HuH-7.5 (cell line): Measurements from ENCODE around the gene HS6ST3.

Source experiments
- DNase-seq: peaks from one replicate; pipeline ENCODE4 v3.0.0; 2011; ENCODE audit warnings: low spot score

HS6ST3 gene

DNA sequence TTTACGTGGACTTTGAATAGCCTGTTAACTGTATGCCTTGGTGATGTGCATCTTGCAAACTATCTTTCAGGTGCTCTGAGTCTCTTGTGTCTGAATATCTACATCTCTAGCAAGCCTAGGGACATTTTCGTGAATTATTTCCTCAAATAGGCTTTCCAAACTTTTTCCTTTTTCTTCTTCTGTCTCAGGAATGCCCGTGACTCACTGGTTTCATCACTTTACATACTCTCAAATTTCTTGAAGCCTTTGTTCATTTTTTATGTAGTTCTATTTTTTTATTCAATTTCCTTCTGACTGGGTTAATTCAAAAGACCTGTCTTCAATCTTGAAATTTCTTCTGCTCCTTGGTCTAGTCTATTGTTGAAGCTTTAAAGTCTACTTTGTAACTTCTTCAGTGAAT lies 572.1 kb downstream of the HS6ST3 start:
- no peak for DNase-seq

DNA sequence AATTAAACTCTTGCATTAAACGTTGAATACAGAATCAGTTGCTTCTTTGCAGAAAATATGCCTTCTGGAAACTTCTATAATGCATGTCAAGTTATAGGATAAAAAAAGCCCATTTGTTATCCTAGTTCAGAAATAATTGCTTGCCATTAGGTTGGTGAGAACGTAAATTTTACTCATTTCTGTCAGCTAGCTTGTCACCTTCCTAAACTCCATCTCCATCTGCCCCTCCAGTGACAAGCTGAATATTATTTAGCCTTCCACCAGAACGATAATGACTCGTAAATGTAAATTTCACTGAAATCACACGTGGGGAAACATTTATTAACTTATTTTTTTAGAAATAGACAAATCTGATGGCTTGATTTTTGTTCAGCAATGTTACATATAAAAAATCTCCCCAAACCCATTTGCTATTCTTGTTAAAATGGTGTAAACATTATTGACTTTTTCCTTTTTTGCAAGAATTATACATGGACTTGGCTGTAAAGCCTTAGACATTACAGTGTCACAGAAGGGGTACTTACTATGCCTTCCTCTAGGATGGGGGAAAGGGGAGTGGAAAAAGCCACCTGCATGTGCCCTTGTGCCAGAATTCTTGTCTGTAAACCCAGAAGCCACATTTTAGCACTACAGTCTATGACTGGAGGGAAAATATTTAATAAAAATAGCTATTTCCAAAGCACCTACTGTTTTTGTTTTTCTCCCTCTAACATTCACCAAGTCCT lies 577.5 kb downstream of the HS6ST3 start:
- DNase-seq = no peak

DNA sequence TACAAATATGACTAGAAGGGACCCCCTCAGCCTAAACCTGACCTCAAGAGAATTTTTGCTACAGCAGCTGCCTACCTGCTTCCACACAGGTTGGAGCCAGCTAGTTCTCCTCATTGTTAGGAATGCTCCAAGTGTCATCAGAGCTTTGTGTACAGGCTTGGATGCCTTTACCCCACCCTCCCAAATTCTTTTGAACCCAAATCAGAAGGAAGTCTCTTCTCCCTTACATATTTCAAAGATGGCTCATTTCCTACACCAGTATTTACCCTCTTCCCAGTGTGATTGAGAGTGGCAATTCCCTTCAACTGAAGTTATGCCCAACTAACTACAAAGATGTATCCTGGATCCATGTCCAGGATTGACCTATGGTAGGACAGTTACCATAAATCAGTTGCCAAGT lies 581.2 kb downstream of the HS6ST3 start:
- no peak for DNase-seq

DNA sequence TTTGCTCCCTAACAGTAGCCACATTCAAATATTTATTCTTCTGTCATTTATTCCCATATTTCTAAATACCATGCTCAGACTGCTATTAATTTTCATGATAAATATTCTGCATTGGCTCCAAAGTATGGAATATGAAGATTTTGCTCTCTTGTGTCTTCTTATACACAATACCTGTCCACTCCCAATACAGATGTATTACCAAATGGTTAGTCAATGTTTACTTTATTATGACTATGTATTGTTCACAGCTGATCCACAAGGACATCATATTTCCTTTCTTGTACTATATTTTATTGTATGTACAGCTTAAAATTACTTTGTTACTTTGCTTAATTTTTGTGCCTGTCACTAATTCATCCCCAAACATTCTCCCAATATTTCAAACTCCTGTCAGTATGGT lies 582.1 kb downstream of the HS6ST3 start:
- DNase-seq = no peak

DNA sequence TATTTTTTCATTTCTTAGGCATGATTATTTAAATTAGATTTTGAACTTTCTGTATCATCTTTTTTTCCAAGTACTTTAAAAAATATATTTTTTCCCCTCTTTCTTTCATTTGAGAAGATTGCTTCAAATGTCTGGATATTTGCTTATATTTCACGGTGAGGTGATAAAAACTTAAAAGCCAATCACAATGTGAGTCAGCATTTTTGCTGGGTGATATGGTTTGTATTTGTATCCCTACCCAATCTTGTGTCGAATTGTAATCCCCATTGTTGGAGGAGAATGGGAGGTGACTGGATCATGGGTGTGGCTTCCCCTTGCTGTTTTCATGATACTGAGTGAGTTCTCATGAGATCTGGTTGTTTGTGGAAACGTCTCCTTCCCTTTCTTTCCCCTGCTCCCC lies 583.9 kb downstream of the HS6ST3 start:
- DNase-seq = no peak

DNA sequence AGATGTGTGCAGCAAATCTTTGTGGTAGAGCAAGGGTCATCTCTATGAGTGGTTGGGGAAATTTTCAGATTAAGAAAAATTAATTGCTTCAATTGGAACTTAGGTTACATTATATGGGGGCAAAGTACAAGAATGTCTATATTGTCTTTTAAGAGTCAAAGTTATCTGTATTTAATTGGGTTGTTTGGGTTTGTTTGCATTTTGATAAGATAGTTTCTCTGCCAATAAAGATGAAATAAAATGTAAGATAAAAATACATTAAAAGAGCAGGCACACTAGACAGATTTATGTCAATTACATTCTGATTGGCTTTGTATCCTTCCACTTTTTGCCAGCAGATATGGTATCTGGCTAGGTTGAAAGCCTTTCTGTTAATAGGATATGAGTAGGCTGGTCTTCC lies 587.1 kb downstream of the HS6ST3 start:
- DNase-seq = no peak

DNA sequence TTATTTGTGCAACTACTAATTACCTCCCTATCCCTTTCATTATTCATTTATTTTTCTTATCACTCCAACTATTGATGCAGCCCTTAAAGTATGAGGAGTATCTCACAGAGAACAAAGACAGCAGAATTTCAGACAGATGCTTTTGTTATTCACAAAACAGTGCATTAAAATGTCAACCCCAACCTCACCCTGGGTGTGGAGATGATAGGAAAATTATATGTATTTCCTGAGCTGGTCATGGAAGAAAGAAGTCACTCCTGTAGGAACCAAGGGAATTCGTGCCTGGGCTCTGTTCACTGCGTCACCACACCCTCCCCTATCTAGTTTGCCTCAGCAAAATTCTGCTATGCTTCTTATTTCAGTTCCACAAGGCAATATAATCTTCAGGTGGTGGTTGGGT lies 588.9 kb downstream of the HS6ST3 start:
- DNase-seq = no peak

DNA sequence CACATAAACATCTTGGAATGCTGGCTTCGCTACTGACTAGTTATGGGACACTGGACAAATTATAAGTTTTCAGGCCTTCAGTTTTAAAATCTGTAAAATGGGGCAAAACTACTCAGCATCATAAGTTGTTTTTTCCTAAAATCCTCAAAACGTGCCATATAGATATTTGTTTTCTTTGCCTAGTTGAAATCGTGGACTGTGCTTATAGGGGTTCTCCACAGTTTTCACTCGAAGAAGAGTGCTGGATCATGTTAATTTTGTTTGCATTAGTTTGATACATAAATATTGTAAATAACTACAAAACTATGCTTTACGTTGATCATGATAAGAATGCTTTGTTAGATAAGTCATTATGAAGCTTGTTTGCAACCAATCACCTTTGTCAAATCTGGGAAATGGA lies 591.0 kb downstream of the HS6ST3 start:
- no peak for DNase-seq

DNA sequence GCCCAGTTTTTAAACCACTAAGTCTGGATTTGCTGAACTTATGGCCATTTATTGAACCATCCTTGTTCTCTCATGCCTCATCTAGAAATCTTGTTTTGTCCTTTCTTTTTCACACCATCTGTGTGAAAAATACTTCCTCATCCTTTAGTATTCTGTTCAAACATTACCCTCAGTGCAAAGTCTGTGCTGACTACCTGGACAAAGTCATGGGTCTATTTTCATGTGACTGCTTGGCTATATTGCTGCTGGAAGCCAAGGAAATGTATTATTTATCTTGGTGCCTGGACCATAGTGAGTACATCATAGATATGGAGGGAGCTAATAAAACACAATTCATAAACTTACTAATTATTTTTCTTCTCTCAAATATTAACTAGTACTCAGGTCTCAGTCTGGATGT lies 591.9 kb downstream of the HS6ST3 start:
- DNase-seq = no peak

DNA sequence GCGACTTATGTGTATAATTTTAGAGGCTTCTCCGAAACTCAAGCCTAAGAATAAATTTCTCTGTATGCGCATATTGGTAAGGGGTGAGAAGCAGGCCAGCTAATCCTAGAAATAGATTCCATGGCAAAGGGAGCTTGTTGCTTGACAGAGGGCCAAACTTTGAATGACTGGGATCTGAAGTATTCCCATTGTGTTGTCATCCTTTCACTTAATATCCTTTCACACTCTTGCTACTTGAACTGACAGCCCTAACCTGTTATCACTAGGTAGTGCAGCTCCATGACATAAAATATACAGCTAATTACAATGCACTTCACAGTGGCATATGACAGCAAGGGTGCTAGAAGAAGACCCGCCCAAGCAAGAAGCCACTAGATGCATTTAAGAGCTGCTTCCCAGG lies 594.6 kb downstream of the HS6ST3 start:
- no peak for DNase-seq

DNA sequence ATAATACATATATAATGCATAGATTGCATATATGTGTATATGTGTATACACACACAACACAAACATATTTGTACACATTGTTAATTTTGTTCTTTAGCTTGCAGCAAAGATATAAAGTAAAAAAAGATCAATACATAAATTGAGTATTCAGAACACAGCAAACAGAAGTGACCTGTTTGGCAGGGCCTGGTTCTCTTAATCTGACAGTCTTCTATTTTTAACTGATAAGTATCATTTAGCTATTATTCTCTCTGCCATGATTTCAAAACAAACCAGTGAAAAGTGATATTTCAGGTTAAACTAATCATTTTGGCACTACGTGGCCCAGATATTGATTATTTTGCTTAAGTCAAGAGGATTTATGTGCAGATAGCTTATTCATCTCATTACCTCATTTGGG lies 595.0 kb downstream of the HS6ST3 start:
- no peak for DNase-seq

DNA sequence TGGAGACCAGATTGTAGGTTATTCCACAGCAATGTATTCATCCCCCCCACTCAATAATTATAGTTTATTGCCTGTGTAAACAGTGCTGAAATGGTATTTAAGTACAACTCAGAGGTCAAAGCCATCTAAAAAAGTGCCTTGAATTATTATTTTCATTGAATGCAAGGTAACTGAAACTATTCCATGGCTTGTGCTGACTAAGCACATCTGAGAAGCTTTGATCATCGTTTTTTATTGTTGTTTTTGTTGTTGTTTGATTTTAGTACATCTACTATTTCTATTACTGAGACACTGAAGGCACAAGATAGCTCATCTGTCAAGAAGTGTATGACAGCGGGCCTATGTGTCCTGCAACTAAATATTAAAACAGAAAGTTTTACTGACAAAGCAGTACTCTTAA lies 596.4 kb downstream of the HS6ST3 start:
- DNase-seq = no peak

DNA sequence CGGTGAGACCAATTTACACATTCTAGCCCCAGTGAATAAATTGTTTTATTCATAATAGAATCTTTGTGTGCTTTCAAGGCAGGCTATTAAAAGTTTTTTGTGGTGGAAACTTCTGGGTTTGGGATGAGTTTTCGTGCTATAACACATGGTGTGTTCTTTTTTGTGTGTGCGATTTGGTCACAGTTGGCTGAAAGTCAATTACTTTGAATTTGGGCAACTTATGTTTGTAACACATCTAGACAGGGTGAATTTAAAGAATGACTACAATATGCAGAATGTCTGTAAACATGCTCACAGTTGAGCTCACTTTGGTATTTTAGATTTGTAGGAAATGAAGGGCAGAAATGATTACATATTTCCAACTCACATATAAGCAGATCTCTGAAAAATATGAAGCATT lies 597.3 kb downstream of the HS6ST3 start:
- no peak for DNase-seq

DNA sequence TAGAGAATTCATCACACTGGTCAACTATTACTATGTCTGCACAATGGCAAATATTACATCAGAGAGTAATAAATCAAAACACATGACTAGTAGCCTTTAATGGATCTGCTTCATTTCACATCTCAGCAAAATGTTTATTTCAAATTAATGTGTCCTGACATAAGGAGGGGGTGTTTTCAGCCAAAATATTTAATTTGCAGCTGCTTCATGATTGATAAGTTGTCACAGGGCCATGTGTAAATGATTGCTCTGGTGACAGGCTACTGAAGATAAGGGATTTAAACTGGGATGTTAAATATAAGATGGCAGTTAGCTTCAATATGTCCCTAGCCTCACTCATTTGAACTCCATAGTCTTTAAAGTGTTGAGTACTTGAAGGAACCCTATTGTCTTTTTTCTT lies 601.1 kb downstream of the HS6ST3 start:
- DNase-seq = no peak

DNA sequence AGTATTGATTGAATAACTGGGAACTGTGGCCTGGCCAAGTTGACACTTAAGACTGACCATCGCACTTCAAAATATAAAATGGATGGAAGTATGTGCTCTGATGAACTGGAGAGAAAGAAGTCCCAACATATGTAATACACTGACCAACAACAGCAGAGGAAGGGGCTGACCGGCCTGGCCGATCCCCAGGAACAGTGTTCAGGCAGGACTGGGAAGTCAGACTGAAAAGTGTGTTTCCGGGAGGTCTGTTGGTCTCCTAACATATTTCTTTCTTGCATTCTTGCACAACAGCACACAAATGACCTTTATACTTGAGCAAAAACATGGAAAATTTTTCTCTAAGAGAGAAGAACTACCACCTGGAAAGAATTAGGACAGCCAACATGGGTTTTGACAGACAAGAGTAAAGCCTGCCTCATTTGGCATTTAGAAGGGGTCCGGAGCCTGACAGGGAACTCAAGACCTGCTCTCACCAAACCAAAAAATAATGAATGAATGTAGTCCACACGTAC lies 606.5 kb downstream of the HS6ST3 start:
- no peak for DNase-seq

DNA sequence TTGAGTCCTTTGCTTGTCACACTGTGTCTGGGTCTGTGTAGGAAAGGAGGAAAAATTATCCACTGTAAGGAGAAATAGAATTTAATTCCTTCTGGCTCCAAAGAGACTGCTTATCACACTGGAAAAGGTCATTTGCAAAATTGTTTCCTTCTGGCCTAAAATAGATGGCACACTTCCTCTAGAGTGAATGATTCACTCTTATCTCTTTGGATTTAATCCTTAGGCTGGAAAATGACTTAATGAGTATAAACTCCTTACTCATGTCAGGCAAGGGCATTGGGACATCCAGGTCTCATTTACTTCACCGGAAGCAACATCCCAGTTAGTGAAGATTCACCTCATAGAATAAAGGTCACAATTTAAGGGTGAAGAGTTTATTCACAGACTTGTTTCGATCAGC lies 610.8 kb downstream of the HS6ST3 start:
- DNase-seq = no peak

DNA sequence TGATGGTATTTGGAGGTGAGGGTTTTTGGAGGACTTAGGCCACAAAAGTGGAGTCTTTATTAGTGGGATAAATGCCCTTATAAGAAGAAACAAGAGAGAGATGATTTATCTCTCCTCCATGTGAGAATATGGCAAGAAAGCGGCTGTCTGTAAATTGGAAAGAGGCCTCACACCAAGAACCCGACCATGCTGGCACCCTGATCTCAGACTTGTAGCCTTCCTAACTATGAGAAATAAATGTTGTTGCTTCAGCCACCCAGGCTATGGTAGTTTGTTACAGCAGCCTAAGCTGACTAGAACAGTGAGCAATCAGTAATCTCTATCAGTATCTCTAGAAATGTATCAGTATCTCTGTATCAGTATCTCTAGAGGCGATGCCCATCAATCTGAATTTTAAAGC lies 617.2 kb downstream of the HS6ST3 start:
- no peak for DNase-seq

DNA sequence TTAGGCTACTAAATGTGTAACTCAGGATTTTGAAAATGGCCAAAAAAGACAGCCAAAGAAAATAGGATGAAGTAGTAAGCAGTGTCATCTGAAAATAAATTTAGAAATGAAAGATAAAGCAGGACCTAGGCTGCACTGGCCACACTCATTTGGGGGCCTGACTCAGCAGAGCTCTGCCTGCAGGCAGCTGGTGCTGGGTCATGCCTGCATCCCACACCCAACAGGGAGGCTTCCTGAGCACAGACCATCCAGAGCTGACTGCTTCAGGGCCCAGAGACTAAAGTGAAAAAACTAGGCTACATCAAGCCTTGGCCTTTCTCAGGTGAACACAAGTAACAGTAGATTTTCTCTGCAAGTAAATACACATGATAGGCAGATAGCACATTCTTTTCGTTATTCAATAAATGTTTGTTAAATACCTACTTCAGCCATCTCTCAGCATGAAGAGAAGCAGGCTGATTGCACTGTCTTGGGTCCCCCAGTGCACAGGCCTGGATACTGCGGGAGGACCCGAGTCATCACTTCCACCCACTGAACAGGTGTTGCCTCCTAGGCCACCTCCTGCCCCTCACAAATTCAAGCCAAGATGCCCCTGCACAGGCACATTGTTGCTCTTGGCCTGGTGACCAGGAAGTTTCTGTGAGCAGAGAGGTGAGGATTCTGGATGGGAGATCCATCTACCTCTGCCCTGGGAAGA lies 620.4 kb downstream of the HS6ST3 start:
- no peak for DNase-seq

DNA sequence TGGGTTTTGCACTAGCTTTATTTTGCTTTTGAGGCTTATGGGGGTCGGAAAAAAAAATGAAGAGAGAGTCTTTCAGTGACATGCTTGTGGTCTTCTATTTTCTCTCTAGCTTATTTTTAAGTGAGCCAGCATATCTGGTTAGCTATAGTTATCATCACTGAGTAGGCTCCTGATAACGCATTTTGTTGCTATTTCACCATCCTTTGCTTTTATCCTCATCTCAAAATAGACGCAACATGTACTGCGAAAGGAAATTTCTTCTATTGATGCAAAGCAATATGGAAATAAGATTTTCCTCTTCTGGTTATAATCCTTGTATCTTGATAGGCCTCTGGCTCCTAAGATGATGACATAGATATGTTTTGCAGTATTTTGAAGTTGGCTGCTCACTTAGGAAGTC lies 630.5 kb downstream of the HS6ST3 start:
- DNase-seq = no peak

DNA sequence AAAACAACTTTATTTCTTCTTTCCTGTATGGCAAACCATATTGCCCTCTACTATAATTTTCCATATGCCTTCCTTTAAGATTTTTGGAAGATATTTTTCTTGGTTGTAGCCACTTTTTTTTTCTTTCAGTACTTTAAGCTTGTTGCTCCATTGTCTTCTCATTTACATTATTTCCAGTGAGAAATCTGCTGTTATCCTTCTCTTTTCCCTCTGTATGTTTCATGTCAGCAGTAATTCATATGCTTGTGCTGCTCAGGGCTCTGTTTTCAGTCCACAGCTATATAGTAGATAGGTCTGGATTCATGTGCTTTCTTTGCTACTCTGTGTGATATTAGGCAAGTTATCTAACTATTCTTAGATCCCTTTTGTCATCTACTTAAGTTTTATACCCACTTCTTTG lies 636.7 kb downstream of the HS6ST3 start:
- DNase-seq = no peak

DNA sequence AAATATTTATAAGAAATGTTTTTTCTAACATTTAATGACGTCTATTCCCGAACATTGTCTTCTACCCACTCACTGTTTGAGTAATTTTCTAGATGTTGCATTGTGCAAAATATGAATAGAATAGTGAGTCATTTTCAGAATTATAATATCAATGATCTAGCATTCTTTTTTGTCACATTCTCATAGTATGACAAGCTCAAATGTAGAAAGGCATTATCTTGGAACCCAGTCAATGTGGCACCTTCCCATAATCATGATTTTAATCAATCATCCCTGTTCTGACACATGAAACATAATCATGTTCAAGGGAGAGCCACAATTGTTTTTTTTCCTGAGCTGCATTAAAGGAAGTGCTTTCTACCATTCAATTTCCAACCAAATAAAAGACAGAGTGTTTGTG lies 638.6 kb downstream of the HS6ST3 start:
- no peak for DNase-seq

DNA sequence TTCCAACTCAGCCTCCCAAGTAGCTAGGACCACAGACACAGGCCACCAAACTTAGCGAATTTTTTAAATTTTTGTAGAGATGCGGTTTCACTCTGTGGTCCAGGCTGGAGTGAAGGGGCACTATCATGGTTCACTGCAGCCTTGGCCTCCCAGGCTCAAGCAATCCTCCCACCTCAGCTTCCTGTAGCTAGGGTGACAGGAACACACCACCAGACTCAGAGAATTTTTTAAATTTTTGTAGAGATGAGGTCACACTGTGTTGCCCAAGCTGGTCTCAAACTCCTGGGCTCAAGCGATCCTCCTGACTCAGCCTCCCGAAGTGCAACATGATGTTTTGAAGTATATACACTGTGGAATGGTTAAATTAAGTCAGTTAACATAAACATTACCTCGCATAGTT lies 640.8 kb downstream of the HS6ST3 start:
- DNase-seq = no peak

DNA sequence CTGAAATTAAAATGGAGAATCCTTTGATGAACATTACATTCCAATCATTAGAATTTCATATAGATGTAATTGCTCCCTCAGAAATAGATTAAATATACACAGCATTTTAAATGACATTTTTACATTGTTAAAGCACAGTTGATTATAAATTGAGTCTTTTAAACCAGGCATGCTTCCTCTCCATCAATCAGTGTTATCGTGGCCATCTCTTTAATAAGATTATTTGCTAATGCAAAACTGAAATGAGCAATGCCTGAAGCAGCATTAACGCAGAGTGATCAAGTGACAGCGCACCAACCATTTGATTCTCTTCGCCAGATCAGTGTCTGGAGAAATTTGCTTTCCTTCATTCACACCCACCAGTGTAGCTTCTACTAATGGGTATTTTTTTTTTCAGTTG lies 644.6 kb downstream of the HS6ST3 start:
- no peak for DNase-seq

DNA sequence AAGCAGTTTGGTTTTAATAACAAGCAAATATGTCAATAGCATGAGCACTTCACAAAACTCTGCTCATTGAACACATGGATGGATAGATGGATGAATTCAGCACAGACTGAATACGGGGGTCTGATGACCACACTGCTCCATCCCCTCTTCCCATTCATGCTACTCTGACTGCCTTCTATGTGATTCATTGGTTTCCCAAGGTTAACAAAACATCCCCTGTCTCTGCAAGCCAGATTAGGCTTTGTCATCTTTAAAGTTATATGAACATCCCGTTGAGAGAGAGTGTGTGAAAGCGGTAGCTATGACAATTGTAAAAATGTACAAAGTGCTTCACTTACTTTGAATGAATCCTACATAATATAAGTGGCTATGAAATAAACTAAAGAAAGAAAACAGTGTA lies 651.9 kb downstream of the HS6ST3 start:
- DNase-seq = no peak
